AG04450 (cell line): ENCODE results near the gene SPEN. TPM values are rescaled to one million over a fixed set of nuclear protein-coding genes. Genes with fewer than 3 reads are reported as not detected.
"Not testable (repeated sequence)": the region's sequence is repeated elsewhere in the genome, so short reads cannot be mapped to it uniquely, and the experiment has no call there.

Experiments
- CTCF ChIA-PET: fragments of 300-600, 350-600 bp; formaldehyde crosslinking; extraction: SDS; loops from one replicate; lab custom pipeline; 2022; ENCODE audit warnings: antibody characterized with exemption, inconsistent platforms; lab: Charles Lee
- POLR2A ChIA-PET: fragments of 350-600 bp; formaldehyde crosslinking; extraction: SDS; loops from one replicate; lab custom pipeline; 2021; ENCODE audit warnings: antibody characterized with exemption, inconsistent platforms; lab: Yijun Ruan, JAX
- DNase-seq: peaks from one replicate; pipeline ENCODE4 v3.0.0-alpha.2; 2011; ENCODE audit warnings: low read depth, low spot score
- H3K27ac ChIP-seq: one replicate; pipeline ENCODE4 v1.5.1; 2012; ENCODE audit warnings: low read depth, low read length, control low read depth
- H3K27me3 ChIP-seq: one replicate; pipeline ENCODE4 v1.6.0; 2012; ENCODE audit warnings: low read length; ENCODE audit not compliant: control insufficient read depth, insufficient read depth
- H3K4me3 ChIP-seq: 2 replicates; pipeline ENCODE4 v1.5.1; 2011; ENCODE audit warnings: mild to moderate bottlenecking, low read depth, low read length, control low read depth
- H3K9me3 ChIP-seq: 2 replicates; pipeline ENCODE4 v1.5.1; 2012; ENCODE audit warnings: low read length; ENCODE audit not compliant: control insufficient read depth, insufficient read depth
- polyA plus RNA-seq: library from polyadenylated mRNA; depleted of rRNA; stranded (reverse); fragments of >200 nt; gene quantifications from 2 replicates; pipeline ENCODE4 v1.2.3, GENCODE V29; 2011
- TF ChIP-seq, protein P1 (sequence below): IDR thresholded peaks from 2 replicates; pipeline ENCODE4 v1.5.1; 2011; ENCODE audit warnings: low read depth, low read length, control low read depth, inconsistent platforms

Gene SPEN
- polyA plus RNA-seq, 1 experiment = 5.2 TPM

DNA sequence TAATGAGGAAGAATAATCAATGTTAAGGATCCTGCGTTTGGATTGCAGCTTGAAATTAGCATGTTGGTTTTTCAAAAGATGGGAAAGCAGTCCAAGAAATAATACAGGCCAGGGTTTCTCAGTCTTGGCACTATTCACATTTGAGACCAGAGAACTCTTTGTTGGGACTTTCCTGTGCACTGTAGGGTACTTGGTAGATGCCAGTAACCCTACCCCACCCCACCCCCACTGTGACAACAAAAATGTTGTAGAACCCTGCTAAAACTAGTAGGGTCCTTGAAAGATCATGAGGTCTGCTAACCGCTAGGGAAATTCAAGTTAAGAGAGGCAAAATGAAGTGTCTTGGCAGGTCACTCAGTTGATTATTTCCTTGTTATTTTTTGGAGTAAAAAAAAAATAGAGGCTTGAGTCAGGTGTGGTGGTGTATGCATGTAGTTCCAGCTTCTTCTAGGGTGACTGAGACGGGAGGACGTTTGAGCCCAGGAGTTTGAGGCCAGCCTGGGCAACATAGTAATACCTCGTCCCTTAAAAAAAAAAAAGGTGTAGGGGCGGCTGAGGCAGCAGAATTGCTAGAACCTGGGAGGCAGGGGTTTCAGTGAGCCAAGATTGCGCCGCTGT is 53.3 kb downstream of the SPEN start:
- POLR2A ChIA-PET = no interaction called here
- H3K9me3 ChIP-seq = no peaks in the 10 kb centered on the region

GRCh38 chr1:15902882-15903281 is 55.4 kb downstream of the SPEN start:
- POLR2A ChIA-PET = interaction anchor here (0.6 to 1.0 kb wide), 2 partner anchors 9 to 19 kb away, joined by 3 read pairs; no protein-coding TSS in a partner anchor
- CTCF ChIA-PET = interaction anchor here (0.5 to 1.6 kb wide), 2 partner anchors 16 to 87 kb away, joined by 3 to 5 read pairs; no protein-coding TSS in a partner anchor
- Histone ChIP-seq H3K9me3 (no peaks in the 10 kb centered on the region), H3K4me3 (no peak overlapping the region), H3K27me3 (no peaks in the 10 kb centered on the region), H3K27ac (no peak overlapping the region)
- no peak for DNase-seq
- TF ChIP-seq, protein P1, sequence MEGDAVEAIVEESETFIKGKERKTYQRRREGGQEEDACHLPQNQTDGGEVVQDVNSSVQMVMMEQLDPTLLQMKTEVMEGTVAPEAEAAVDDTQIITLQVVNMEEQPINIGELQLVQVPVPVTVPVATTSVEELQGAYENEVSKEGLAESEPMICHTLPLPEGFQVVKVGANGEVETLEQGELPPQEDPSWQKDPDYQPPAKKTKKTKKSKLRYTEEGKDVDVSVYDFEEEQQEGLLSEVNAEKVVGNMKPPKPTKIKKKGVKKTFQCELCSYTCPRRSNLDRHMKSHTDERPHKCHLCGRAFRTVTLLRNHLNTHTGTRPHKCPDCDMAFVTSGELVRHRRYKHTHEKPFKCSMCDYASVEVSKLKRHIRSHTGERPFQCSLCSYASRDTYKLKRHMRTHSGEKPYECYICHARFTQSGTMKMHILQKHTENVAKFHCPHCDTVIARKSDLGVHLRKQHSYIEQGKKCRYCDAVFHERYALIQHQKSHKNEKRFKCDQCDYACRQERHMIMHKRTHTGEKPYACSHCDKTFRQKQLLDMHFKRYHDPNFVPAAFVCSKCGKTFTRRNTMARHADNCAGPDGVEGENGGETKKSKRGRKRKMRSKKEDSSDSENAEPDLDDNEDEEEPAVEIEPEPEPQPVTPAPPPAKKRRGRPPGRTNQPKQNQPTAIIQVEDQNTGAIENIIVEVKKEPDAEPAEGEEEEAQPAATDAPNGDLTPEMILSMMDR = no peak

More for the DNA sequence above, 53.3 kb downstream of the SPEN start:
- no peaks in the 10 kb centered on the region for H3K27me3 ChIP-seq
- no peak overlapping the region for H3K27ac ChIP-seq
- TF ChIP-seq, protein P1 = no peak
- DNase-seq = no peak
- CTCF ChIA-PET = interaction anchor here (0.6 kb wide), 1 partner anchor 55 kb away, joined by 3 read pairs; no protein-coding TSS in a partner anchor
- H3K4me3 ChIP-seq = no peak overlapping the region

- CTCF ChIA-PET = no interaction called here
- Histone ChIP-seq H3K27ac (no peak overlapping the region), H3K4me3 (no peak overlapping the region), H3K27me3 (no peaks in the 10 kb centered on the region), H3K9me3 (no peaks in the 10 kb centered on the region)
- TF ChIP-seq, protein P1 = no peak
- no peak for DNase-seq
- POLR2A ChIA-PET = no interaction called here
Observed at GRCh38 chr1:15908597-15908996, 61.1 kb downstream of the SPEN start.

GRCh38 chr1:15911141-15911540 is 63.6 kb downstream of the SPEN start:
- ChIA-PET POLR2A (no interaction called here), CTCF (no interaction called here)
- Histone ChIP-seq H3K27ac (no peak overlapping the region), H3K27me3 (no peaks in the 10 kb centered on the region), H3K9me3 (no peaks in the 10 kb centered on the region), H3K4me3 (no peak overlapping the region)
- no peak for DNase-seq
- TF ChIP-seq, protein P1 = no peak

- H3K4me3 ChIP-seq = no peak overlapping the region
- POLR2A ChIA-PET = no interaction called here
- TF ChIP-seq, protein P1 = no peak
- no peaks in the 10 kb centered on the region for H3K9me3 ChIP-seq
- no peak for DNase-seq
- H3K27ac ChIP-seq = no peak overlapping the region
- no peaks in the 10 kb centered on the region for H3K27me3 ChIP-seq
- CTCF ChIA-PET = interaction anchor here (2.0 kb wide), 1 partner anchor 96 kb away, joined by 9 read pairs; no protein-coding TSS in a partner anchor
Observed at GRCh38 chr1:15911927-15912326, 64.4 kb downstream of the SPEN start.

GRCh38 chr1:15913607-15914006 is 66.1 kb downstream of the SPEN start:
- H3K27ac ChIP-seq, H3K9me3 ChIP-seq, H3K27me3 ChIP-seq, DNase-seq, H3K4me3 ChIP-seq: not testable (repeated sequence)
- ChIA-PET POLR2A (interaction anchor here (0.5 kb wide), 1 partner anchor 93 kb away, joined by 4 read pairs; no protein-coding TSS in a partner anchor), CTCF (interaction anchor here (1.7 to 2.0 kb wide), 2 partner anchors 12 to 98 kb away, joined by 4 to 9 read pairs; no protein-coding TSS in a partner anchor)
